ENCODE results near the gene CCDC88C.

DNA sequence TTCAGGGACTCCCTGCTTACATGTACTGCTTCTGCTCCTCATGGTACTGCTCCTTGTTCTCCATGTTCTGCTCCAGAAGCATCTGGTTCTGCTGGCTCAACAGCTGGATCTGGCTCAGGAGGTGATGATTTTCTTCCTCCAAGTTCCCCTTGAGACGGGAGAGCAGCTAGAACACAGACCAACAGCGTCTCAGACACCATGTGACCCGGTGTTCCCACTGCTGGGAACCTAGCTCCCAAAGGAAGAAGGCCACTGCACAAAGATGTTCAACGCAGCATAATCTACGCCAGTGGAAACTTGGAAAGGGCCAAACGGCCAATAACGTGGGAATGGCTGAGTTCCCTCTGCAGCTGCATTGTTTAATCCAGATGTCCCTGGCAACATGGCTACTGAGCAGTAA, 123.5 kb downstream of the CCDC88C start:
- TF ChIP-seq, protein P1, sequence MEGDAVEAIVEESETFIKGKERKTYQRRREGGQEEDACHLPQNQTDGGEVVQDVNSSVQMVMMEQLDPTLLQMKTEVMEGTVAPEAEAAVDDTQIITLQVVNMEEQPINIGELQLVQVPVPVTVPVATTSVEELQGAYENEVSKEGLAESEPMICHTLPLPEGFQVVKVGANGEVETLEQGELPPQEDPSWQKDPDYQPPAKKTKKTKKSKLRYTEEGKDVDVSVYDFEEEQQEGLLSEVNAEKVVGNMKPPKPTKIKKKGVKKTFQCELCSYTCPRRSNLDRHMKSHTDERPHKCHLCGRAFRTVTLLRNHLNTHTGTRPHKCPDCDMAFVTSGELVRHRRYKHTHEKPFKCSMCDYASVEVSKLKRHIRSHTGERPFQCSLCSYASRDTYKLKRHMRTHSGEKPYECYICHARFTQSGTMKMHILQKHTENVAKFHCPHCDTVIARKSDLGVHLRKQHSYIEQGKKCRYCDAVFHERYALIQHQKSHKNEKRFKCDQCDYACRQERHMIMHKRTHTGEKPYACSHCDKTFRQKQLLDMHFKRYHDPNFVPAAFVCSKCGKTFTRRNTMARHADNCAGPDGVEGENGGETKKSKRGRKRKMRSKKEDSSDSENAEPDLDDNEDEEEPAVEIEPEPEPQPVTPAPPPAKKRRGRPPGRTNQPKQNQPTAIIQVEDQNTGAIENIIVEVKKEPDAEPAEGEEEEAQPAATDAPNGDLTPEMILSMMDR (IDR thresholded peaks at IDR 0.05; ENCODE audit: extremely low read depth in 1 of 2, insufficient read depth in 1 of 2, low read depth in 1 of 2, low read length in 2 of 2): no peak
- TF ChIP-seq EZH2 (IDR thresholded peaks at IDR 0.05; ENCODE audit: borderline replicate concordance, low read depth, low read length, severe bottlenecking) (no peak), FOS (IDR thresholded peaks at IDR 0.05; ENCODE audit: borderline replicate concordance, insufficient read depth, low read length) (no peak)

Data from endothelial cell of umbilical vein (primary cell).